GM19397 (cell line): ENCODE results near the gene PFKP.

ENCODE experiments used
- ATAC-seq: cut with Tn5 transposase; IDR thresholded peaks from one replicate; pipeline ENCODE4 v1.9.1; 2021; ENCODE audit warnings: mild to moderate bottlenecking, moderate library complexity; ENCODE audit not compliant: unreplicated experiment

The PFKP gene

GRCh38 chr10:3132036-3133025 lies 65.0 kb downstream of the PFKP start:
- ATAC-seq = no peak

GRCh38 chr10:3133948-3134347 lies 66.6 kb downstream of the PFKP start:
- ATAC-seq = no peak

GRCh38 chr10:3135006-3135405 lies 67.7 kb downstream of the PFKP start:
- no peak for ATAC-seq

GRCh38 chr10:3136336-3136735 lies 69.0 kb downstream of the PFKP start:
- no peak for ATAC-seq

- no peak for ATAC-seq
Observed at GRCh38 chr10:3136763-3137611, 69.6 kb downstream of the PFKP start.

- ATAC-seq = no peak
Observed at GRCh38 chr10:3137958-3138726, 70.8 kb downstream of the PFKP start.

GRCh38 chr10:3139216-3139910 lies 72.0 kb downstream of the PFKP start:
- ATAC-seq = no peak

- ATAC-seq = no peak
Observed at GRCh38 chr10:3140280-3140679, 72.9 kb downstream of the PFKP start.

GRCh38 chr10:3141351-3142005 lies 74.1 kb downstream of the PFKP start:
- ATAC-seq = no peak

- ATAC-seq = no peak
Observed at GRCh38 chr10:3142146-3142875, 75.0 kb downstream of the PFKP start.

GRCh38 chr10:3143366-3143765 lies 76.0 kb downstream of the PFKP start:
- ATAC-seq = no peak

- ATAC-seq = no peak
Observed at GRCh38 chr10:3143791-3144434, 76.6 kb downstream of the PFKP start.

GRCh38 chr10:3145366-3145765 lies 78.0 kb downstream of the PFKP start:
- no peak for ATAC-seq

GRCh38 chr10:3146289-3146688 lies 78.9 kb downstream of the PFKP start:
- no peak for ATAC-seq

GRCh38 chr10:3147117-3147820 lies 79.9 kb downstream of the PFKP start:
- ATAC-seq = no peak

GRCh38 chr10:3148041-3148440 lies 80.7 kb downstream of the PFKP start:
- ATAC-seq = no peak

GRCh38 chr10:3148994-3149393 lies 81.6 kb downstream of the PFKP start:
- no peak for ATAC-seq

- no peak for ATAC-seq
Observed at GRCh38 chr10:3149918-3150317, 82.6 kb downstream of the PFKP start.
